H1 (cell line): Measurements from ENCODE around the gene EIPR1. TPM values are rescaled to one million over a fixed set of nuclear protein-coding genes. Genes with fewer than 3 reads are reported as not detected.

Experiments
- CTCF ChIA-PET: fragments of 300-600 bp; sonication (Branson Sonifier 250); formaldehyde crosslinking; loops from one replicate; lab custom pipeline; 2021; ENCODE audit not compliant: partially characterized antibody; lab: Charles Lee
- POLR2A ChIA-PET: fragments of 300-600 bp; sonication (Branson Sonifier 250); formaldehyde crosslinking; loops from one replicate; lab custom pipeline; 2021; ENCODE audit warnings: inconsistent platforms; ENCODE audit not compliant: partially characterized antibody; lab: Charles Lee
- DNase-seq, 2 experiments: peaks; one replicate each; pipeline versions ENCODE4 v3.0.0 to v3.0.0-alpha.2; 2010 to 2022; ENCODE audit warnings: low spot score in 2 of 2, low read depth in 1 of 2, mixed read lengths in 1 of 2
- FAIRE-seq: peaks from 2 replicates; lab custom pipeline; 2011; peaks lifted over from hg19 to GRCh38; lab: Jason Lieb, UNC
- H2AFZ ChIP-seq: 2 replicates; pipeline ENCODE4 v1.8.1; 2012; ENCODE audit warnings: low read length, inconsistent platforms
- H2AK5ac ChIP-seq: 2 replicates; pipeline ENCODE4 v1.6.1; 2013; ENCODE audit warnings: low read depth, low read length
- H2BK120ac ChIP-seq: replicated peaks from 2 replicates; pipeline ENCODE3; 2013; ENCODE audit warnings: low read depth, low read length, inconsistent platforms
- H2BK12ac ChIP-seq: 2 replicates; pipeline ENCODE4 v1.6.1; 2013; ENCODE audit warnings: low read depth, low read length
- H2BK15ac ChIP-seq: 2 replicates; pipeline ENCODE4 v1.6.1; 2013; ENCODE audit warnings: low read length
- H2BK20ac ChIP-seq: 2 replicates; pipeline ENCODE4 v1.6.1; 2013; ENCODE audit warnings: low read length
- H2BK5ac ChIP-seq: 2 replicates; pipeline ENCODE4 v1.6.1; 2013; ENCODE audit warnings: low read depth, low read length
- H3K14ac ChIP-seq: 2 replicates; pipeline ENCODE4 v1.6.1; 2013; ENCODE audit warnings: inconsistent platforms; ENCODE audit not compliant: insufficient read length
- H3K18ac ChIP-seq: 2 replicates; pipeline ENCODE4 v1.6.1; 2013; ENCODE audit warnings: low read length; ENCODE audit errors: extremely low read depth
- H3K23ac ChIP-seq: 2 replicates; pipeline ENCODE4 v1.6.1; 2013; ENCODE audit warnings: inconsistent platforms; ENCODE audit not compliant: insufficient read length
- H3K23me2 ChIP-seq: 2 replicates; pipeline ENCODE4 v1.6.1; 2013; ENCODE audit warnings: low read depth, low read length
- H3K27ac ChIP-seq: 2 replicates; pipeline ENCODE4 v1.6.1; 2011; ENCODE audit warnings: low read depth, low read length, inconsistent platforms
- H3K27me3 ChIP-seq, 4 experiments: replicated peaks in 1 of 4; 1 replicate in 1 of 4; 2 replicates in 3 of 4; pipeline versions ENCODE4 v1.6.1 to v1.8.1; 2011 to 2013; ENCODE audit warnings: low read length in 3 of 4, mild to moderate bottlenecking in 3 of 4, inconsistent platforms in 2 of 4, mixed read lengths in 2 of 4, moderate library complexity in 1 of 4; ENCODE audit not compliant: control insufficient read depth in 3 of 4, insufficient read depth in 3 of 4; ENCODE audit errors: extremely low read depth in 1 of 4
- H3K36me3 ChIP-seq, 4 experiments: 2 replicates each; pipeline versions ENCODE4 v1.6.1 to v1.8.1; 2011 to 2013; ENCODE audit warnings: mild to moderate bottlenecking in 4 of 4, low read length in 3 of 4, moderate library complexity in 2 of 4, control low read depth in 1 of 4, inconsistent platforms in 1 of 4; ENCODE audit not compliant: insufficient read depth in 4 of 4, control insufficient read depth in 2 of 4
- H3K4ac ChIP-seq: replicated peaks from 2 replicates; pipeline ENCODE3; 2013; ENCODE audit warnings: low read length, low read depth, mixed read lengths, inconsistent platforms; ENCODE audit not compliant: insufficient read length
- H3K4me1 ChIP-seq, 4 experiments: replicated peaks in 1 of 4; 1 replicate in 1 of 4; 2 replicates in 3 of 4; pipeline versions ENCODE4 v1.6.1 to v1.8.1; 2011 to 2013; ENCODE audit warnings: low read length in 3 of 4, inconsistent platforms in 2 of 4, mixed read lengths in 1 of 4; ENCODE audit not compliant: insufficient read depth in 4 of 4, control insufficient read depth in 3 of 4
- H3K4me2 ChIP-seq, 2 experiments: 2 replicates each; pipeline versions ENCODE4 v1.6.1 to v1.8.1; 2011 to 2013; ENCODE audit warnings: low read depth in 2 of 2, low read length in 2 of 2, control low read depth in 1 of 2, inconsistent platforms in 1 of 2, mild to moderate bottlenecking in 1 of 2; ENCODE audit not compliant: insufficient read depth in 1 of 2
- H3K4me3 ChIP-seq, 4 experiments: fragments of 200-600, 300-600 bp in 1 of 4; sonication (generic), shearing (Covaris generic), sonication (Bioruptor Twin) in 1 of 4; 2 replicates each; pipeline versions ENCODE4 v1.5.1 to v1.8.1; 2011 to 2016; ENCODE audit warnings: low read length in 4 of 4, low read depth in 3 of 4, control low read depth in 2 of 4, inconsistent platforms in 2 of 4, mild to moderate bottlenecking in 2 of 4, mixed read lengths in 1 of 4, moderate library complexity in 1 of 4; ENCODE audit not compliant: insufficient read depth in 2 of 4; ENCODE audit errors: extremely low read depth in 1 of 4
- H3K56ac ChIP-seq: replicated peaks from 2 replicates; pipeline ENCODE3; 2013; ENCODE audit warnings: low read depth, mild to moderate bottlenecking, mixed read lengths, low read length, inconsistent platforms; ENCODE audit not compliant: insufficient read length
- H3K79me1 ChIP-seq: 2 replicates; pipeline ENCODE4 v1.6.1; 2013; ENCODE audit warnings: low read depth, low read length, control low read depth
- H3K79me2 ChIP-seq, 2 experiments: 2 replicates each; pipeline versions ENCODE4 v1.6.1 to v1.8.1; 2012 to 2013; ENCODE audit warnings: low read length in 2 of 2, mild to moderate bottlenecking in 2 of 2, inconsistent platforms in 1 of 2; ENCODE audit not compliant: insufficient read depth in 2 of 2, control insufficient read depth in 1 of 2
- H3K9ac ChIP-seq, 4 experiments: replicated peaks in 1 of 4; 1 replicate in 1 of 4; 2 replicates in 3 of 4; pipeline versions ENCODE4 v1.6.1 to v1.8.1; 2011 to 2013; ENCODE audit warnings: low read depth in 3 of 4, low read length in 3 of 4, control low read depth in 2 of 4, mild to moderate bottlenecking in 2 of 4, moderate library complexity in 2 of 4, inconsistent platforms in 1 of 4; ENCODE audit errors: extremely low read depth in 1 of 4
- H3K9me3 ChIP-seq, 2 experiments: 2 replicates each; pipeline versions ENCODE4 v1.6.1 to v1.8.1; 2012 to 2013; ENCODE audit warnings: mild to moderate bottlenecking in 2 of 2, moderate library complexity in 2 of 2, control low read depth in 1 of 2, inconsistent platforms in 1 of 2, low read depth in 1 of 2, low read length in 1 of 2, mixed read lengths in 1 of 2; ENCODE audit not compliant: insufficient read depth in 2 of 2
- H4K20me1 ChIP-seq, 2 experiments: replicated peaks in 1 of 2; 2 replicates each; pipeline versions ENCODE3 to v1.8.1; 2011 to 2013; ENCODE audit warnings: inconsistent platforms in 2 of 2, low read length in 2 of 2, mild to moderate bottlenecking in 1 of 2; ENCODE audit not compliant: insufficient read depth in 2 of 2, control insufficient read depth in 1 of 2
- H4K5ac ChIP-seq: 2 replicates; pipeline ENCODE4 v1.6.1; 2013; ENCODE audit warnings: low read length, low read depth, mixed read lengths, inconsistent platforms; ENCODE audit not compliant: insufficient read length
- H4K8ac ChIP-seq: 2 replicates; pipeline ENCODE4 v1.8.0; 2013; ENCODE audit warnings: mild to moderate bottlenecking, moderate library complexity, low read length, inconsistent platforms; ENCODE audit not compliant: insufficient read depth; ENCODE audit errors: extremely low read depth
- H4K91ac ChIP-seq: replicated peaks from 2 replicates; pipeline ENCODE3; 2013; ENCODE audit warnings: low read length, mixed read lengths, inconsistent platforms; ENCODE audit not compliant: insufficient read length
- BCL11A ChIP-seq, 2 experiments: IDR thresholded peaks; one replicate each; pipeline ENCODE4 v1.6.1; 2011; ENCODE audit warnings: low read depth in 2 of 2, low read length in 2 of 2, mild to moderate bottlenecking in 2 of 2
- CHD2 ChIP-seq: IDR thresholded peaks from 2 replicates; pipeline ENCODE4 v1.6.1; 2012; ENCODE audit warnings: low read length, improper control_type of control experiment
- EP300 ChIP-seq, 2 experiments: IDR thresholded peaks; 1 replicate in 1 of 2; 2 replicates in 1 of 2; pipeline ENCODE4 v1.6.1; 2011 to 2012; ENCODE audit warnings: low read depth in 2 of 2, low read length in 2 of 2, mild to moderate bottlenecking in 2 of 2, borderline replicate concordance in 1 of 2, inconsistent platforms in 1 of 2, moderate library complexity in 1 of 2
- POLR2AphosphoS5 ChIP-seq: IDR thresholded peaks from 2 replicates; pipeline ENCODE4 v1.6.1; 2011; ENCODE audit warnings: low read depth, low read length
- ZNF274 ChIP-seq: IDR thresholded peaks from 2 replicates; pipeline ENCODE4 v1.7.0; 2012; ENCODE audit warnings: low read length, borderline replicate concordance; ENCODE audit errors: extremely low read depth
- WGBS, 2 experiments: shearing (Covaris generic) in 1 of 2; methylation state at CpG; one replicate each; pipeline versions ENCODE4 v1.1.6 to v1.1.7; 2013 to 2015; ENCODE audit warnings: low lambda C conversion rate in 2 of 2, mixed read lengths in 2 of 2, inconsistent platforms in 1 of 2, low coverage in 1 of 2, missing lambda C conversion rate in 1 of 2; ENCODE audit not compliant: insufficient replicate concordance in 2 of 2, insufficient coverage in 1 of 2, insufficient read length in 1 of 2; ENCODE audit errors: extremely low coverage in 1 of 2, missing lambda C conversion rate in 1 of 2; 5-methylcytosine and 5-hydroxymethylcytosine counted together
- polyA plus RNA-seq, 7 experiments: library from polyadenylated mRNA; depleted of rRNA in 3 of 7; stranded (reverse) in 5 of 7; unstranded in 2 of 7; fragments of >200 nt in 5 of 7; fragments of 200-250 nt in 2 of 7; gene quantifications; 1 replicate in 5 of 7; 2 replicates in 1 of 7; 4 replicates in 1 of 7; pipeline versions ENCODE4 v1.2.1 to v1.2.3, GENCODE V29; 2011 to 2013; ENCODE audit warnings: missing spikeins in 2 of 7, mixed read lengths in 2 of 7
- total RNA-seq: library from RNA; stranded (reverse); fragmentation: NEBNext Ultra II Directional; extraction: Animal tissue kit (Norgen Biotek cat#: 25700); gene quantifications from 2 replicates; pipeline ENCODE4 v1.2.1, GENCODE V29; 2021
- TF ChIP-seq, protein P1 (sequence below): IDR thresholded peaks from 2 replicates; pipeline ENCODE4 v1.6.1; 2012; ENCODE audit warnings: inconsistent platforms

Gene EIPR1
- total and polyA plus RNA-seq, 2 of the 8 experiments (the other 6 are each of a cell fraction or from before 2014, with no cell fraction given) = 26.3 to 56.4 TPM

DNA sequence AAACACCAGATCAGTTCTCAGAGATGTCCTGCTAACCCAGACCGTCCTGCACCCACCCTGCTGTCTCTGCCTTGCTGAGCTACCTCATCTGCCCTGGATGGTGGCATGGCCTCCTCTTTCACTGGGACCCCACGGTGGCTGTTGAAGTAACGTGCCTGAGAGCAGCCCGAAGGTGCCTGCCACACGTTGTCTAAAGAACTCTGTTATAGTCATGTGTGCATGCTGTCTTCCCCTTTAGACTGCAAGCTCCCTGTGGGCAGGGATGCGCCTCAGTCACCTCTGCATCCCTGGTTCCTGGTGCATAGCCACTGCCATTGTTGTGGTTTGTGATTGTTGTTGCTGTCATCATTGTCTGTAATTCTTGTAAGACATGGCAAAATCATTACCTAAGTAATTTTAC lies 235.9 kb downstream of the EIPR1 start:
- Histone ChIP-seq H3K23ac (no peak overlapping the region), H3K9me3 (peaks cover 0 to 9% of the 10 kb centered on the region in 2 experiments; a peak in 2 of 4 replicates), H3K4ac (no peak overlapping the region), H3K79me1 (no peaks in the 10 kb centered on the region), H3K36me3 (peaks cover 0 to 4% (median 0%) of the 10 kb centered on the region in 4 experiments; a peak in 1 of 8 replicates), H3K56ac (no peak overlapping the region), H2AFZ (no peak overlapping the region), H3K4me3 (no peak overlapping the region), H3K4me2 (no peak overlapping the region), H4K8ac (no peak overlapping the region), H4K91ac (no peak overlapping the region), H3K27ac (no peak overlapping the region), H3K18ac (no peak overlapping the region), H2BK20ac (no peak overlapping the region), H4K5ac (no peak overlapping the region), H2BK15ac (no peak overlapping the region), H3K4me1 (peaks cover 0 to 2% (median 0%) of the 10 kb centered on the region in 4 experiments; a peak in 1 of 7 replicates), H3K23me2 (peaks cover 8% of the 10 kb centered on the region; the same call in 1 of the 2 replicates), H3K9ac (no peak overlapping the region), H4K20me1 (peaks cover 0 to 11% of the 10 kb centered on the region in 2 experiments), H2BK120ac (no peak overlapping the region), H2AK5ac (no peak overlapping the region), H2BK12ac (no peak overlapping the region), H3K27me3 (no peaks in the 10 kb centered on the region), H3K79me2 (peaks cover 0 to 3% of the 10 kb centered on the region in 2 experiments; a peak in 1 of 4 replicates), H3K14ac (no peak overlapping the region), H2BK5ac (no peak overlapping the region)
- POLR2A ChIA-PET = no interaction called here
- CTCF ChIA-PET = no interaction called here
- no peak for FAIRE-seq
- WGBS, 2 experiments = 90% methylated on average over 6 of the region's 6 CpGs; no CpG with 5 or more reads in 1 of the 2 experiments
- no peak for DNase-seq
- TF ChIP-seq ZNF274 (no peak), CHD2 (no peak), POLR2AphosphoS5 (no peak), BCL11A (IDR thresholded peaks at IDR 0.05; ENCODE audit: low read depth in 2 of 2, low read length in 2 of 2) (no peak), EP300 (IDR thresholded peaks at IDR 0.05; ENCODE audit: borderline replicate concordance in 1 of 2, low read depth in 2 of 2, low read length in 2 of 2) (no peak)
- TF ChIP-seq, protein P1, sequence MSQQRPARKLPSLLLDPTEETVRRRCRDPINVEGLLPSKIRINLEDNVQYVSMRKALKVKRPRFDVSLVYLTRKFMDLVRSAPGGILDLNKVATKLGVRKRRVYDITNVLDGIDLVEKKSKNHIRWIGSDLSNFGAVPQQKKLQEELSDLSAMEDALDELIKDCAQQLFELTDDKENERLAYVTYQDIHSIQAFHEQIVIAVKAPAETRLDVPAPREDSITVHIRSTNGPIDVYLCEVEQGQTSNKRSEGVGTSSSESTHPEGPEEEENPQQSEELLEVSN = no peak
